ENCODE results near the gene CLCN2. TPM values are rescaled to one million over a fixed set of nuclear protein-coding genes. Genes with fewer than 3 reads are reported as not detected.

CLCN2 gene
- total RNA-seq, 1 experiment from 2014 or later, result 10.7 TPM

DNA sequence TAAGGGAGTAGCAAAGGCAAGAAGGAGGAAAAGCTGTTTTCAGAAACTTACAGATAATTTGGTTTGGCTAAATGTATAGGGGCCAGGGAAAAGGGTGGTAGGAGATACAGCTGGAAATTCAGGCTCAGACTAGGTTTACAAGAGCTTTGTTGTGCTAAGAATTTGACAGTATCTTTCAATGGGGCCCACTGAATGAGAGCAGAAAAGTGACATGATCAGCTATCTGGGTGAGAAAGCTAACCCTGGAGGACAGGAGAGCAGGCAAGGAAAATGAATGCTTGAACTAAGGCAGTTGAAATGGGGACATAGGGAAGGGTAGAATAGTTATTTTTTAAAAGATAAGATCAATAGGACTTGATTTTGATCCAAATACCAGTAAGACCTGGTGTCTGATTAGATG lies 49.8 kb downstream of the CLCN2 start:
- in situ Hi-C loops (cut with HindIII; ENCODE audit: low sequenced_read_pairs), result no loop called here
- DNase-seq (ENCODE audit: low spot score), result no peak

DNA sequence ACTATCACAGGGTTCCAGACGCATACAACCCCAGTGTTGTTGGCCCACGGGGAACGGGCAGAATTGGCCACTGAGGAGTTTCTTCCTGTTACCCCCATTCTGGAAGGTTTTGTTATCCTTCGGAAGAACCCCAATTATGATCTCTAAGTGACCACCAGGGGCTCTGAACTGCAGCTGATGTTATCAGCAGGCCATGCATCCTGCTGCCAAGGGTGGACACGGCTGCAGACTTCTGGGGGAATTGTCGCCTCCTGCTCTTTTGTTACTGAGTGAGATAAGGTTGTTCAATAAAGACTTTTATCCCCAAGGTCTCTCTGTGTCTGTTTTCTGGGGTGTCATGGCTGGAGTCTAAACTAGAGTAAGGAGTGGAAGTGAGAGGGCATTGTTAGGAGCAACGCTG lies 52.7 kb downstream of the CLCN2 start:
- in situ Hi-C loops (cut with HindIII; ENCODE audit: low sequenced_read_pairs), result no loop called here
- DNase-seq (ENCODE audit: low spot score), result no peak

DNA sequence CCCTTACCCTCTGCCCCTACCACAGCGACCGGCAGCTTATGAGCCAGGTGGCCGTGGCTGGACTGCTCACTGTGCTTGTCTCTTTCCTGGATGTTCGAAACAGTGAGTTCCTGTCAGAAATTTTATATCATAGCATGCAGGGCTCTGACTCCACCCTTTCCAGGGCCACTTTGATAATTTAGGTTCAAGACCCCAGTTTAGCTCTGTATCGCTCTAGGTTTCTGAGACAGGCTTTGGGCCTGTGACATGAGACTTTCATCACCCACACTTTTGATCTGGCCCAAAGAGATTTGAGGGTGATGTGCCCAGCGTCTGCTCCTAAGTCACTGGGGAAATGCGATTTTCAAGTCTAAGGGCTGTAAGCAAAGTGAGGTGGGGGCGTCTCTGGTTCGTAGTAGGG lies 53.5 kb downstream of the CLCN2 start:
- in situ Hi-C loops (cut with HindIII; ENCODE audit: low sequenced_read_pairs), result no loop called here
- DNase-seq (ENCODE audit: low spot score), result no peak

DNA sequence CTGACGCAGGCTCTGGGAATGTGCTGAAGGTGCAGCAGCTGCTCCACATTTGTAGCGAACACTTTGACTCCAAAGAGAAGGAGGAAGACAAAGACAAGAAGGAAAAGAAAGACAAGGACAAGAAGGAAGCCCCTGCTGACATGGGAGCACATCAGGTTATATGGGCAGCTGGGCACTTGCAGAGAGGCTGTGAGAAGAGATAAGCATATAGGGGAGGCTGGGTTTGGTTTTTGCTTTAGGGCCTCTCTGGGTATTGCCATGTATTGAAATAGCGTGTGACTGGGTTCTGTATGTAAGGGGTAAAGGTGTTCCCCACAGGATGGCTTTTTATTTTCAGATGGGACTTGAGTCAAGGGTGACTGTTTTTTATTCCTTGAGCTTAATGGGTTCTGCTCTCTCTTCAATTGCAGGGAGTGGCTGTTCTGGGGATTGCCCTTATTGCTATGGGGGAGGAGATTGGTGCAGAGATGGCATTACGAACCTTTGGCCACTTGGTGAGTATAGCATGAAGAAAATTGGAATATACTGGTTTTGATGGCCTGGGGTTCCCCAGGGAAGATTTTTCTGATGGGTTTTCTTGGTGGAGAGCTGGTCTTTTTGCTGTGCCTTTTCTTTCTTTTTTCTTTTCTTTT lies 54.9 kb downstream of the CLCN2 start:
- in situ Hi-C loops (cut with HindIII; ENCODE audit: low sequenced_read_pairs), result no loop called here

DNA sequence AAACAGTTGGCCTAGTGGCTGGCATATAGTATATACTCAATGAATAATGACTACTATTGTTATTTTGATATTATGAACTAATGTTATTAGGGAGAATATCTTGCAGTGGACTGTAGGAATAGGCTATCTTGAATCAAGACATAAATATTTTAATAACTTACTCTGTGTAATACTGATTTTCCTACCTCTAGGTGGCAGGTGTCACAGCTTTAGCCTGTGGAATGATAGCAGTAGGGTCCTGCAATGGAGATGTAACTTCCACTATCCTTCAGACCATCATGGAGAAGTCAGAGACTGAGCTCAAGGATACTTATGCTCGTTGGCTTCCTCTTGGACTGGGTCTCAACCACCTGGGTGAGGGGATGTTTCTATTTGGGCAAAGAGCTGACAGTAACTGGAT lies 55.8 kb downstream of the CLCN2 start:
- in situ Hi-C loops (cut with HindIII; ENCODE audit: low sequenced_read_pairs), result no loop called here
- peak; percentile 20 for DNase-seq (ENCODE audit: low spot score)

More for the DNA sequence above, 54.9 kb downstream of the CLCN2 start:
- DNase-seq (ENCODE audit: low spot score), result no peak

DNA sequence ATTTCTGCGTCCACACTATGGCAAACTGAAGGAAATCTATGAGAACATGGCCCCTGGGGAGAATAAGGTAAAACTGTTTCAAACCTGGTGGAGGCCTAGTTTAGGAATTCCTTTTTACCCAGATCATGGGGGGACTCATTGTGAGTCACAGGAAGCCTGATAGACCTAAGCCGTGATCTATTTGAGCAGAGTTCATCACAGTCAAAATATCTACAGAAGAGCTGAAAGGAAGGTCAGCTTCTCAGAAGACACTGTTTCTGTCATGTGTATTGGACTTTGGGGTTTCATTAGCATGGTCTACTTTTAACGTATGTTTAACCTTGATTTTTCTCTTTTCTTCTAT lies 61.1 kb downstream of the CLCN2 start:
- in situ Hi-C loops (cut with HindIII; ENCODE audit: low sequenced_read_pairs), result no loop called here
- DNase-seq (ENCODE audit: low spot score), result no peak

DNA sequence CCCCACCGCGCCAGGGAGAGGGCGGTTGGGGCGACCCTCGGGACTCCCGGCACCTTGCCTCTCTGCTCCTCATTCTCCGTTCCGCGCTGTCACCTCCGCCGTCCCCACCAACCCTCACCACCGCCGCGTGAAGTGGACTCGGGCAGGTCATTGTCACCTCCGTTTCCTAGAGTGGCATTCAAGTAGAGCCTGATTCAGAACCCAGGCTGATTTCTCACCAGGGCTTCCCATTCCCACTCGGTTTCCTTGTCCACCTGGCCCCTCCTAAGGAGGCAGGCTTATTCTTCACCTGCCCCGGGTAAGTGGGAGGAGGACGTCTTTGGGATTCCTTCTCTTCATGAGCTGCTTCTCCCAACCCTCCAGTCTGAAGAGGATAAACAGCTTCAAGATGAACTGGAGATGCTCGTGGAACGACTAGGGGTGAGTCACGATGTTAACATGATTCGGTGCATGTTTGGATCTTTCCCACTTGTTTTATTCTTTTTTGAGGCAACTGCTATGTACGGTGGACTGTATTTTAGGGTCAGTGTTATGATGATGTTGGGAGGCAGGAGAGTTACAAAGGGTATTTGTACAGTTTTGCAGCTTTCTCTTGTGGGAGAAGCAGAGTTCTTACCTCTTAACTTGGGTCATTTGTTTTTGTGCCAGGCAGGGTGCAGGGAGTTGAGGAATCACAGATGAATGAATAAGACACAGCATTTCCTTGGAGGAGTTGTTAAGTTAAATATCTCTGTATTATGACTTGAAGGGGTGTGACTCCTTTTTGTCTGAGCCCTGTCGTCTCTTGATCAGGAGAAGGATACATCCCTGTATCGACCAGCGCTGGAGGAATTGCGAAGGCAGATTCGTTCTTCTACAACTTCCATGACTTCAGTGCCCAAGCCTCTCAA lies 61.7 kb downstream of the CLCN2 start:
- no peak for DNase-seq (ENCODE audit: low spot score)
- in situ Hi-C loops (cut with HindIII; ENCODE audit: low sequenced_read_pairs), result no loop called here

DNA sequence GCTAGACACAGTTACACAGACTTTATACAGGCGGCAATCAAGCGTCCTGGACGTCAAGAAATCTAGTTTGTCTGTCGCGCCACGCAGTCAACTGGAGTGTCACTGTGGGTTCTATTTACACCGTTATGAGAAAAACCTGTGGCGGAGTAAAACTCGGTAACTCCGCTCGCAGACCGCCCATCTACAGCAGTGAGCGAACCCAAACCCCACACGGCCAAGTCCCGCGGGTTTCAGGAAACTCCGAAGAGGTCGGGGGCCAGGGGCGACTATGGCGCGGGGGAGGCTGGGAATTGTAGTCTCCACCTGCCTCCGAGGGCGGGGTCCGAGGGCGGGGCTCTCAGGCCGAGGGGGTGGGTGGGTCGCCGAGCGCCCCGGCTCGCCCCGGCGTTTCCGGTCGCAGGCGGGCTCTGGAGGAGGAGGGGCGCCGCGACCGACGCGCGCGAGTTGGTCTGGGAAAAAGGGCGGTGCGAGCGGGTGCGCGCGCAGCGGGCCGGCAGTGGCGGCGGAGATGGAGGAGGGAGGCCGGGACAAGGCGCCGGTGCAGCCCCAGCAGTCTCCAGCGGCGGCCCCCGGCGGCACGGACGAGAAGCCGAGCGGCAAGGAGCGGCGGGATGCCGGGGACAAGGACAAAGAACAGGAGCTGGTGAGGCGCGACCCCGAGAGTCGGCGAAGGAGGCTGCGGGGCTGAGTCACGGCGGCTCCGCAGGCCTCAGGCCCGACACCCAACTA lies 62.5 kb downstream of the CLCN2 start, which contains the start of gene PSMD2:
Gene PSMD2, plus strand, starts transcription at position 483 of the 729 bp plus-strand sequence. Its CDS starts 26 bp downstream, at position 509.
- peak; percentile 97 for DNase-seq (ENCODE audit: low spot score)
- in situ Hi-C loops (cut with HindIII; ENCODE audit: low sequenced_read_pairs), result no loop called here

DNA sequence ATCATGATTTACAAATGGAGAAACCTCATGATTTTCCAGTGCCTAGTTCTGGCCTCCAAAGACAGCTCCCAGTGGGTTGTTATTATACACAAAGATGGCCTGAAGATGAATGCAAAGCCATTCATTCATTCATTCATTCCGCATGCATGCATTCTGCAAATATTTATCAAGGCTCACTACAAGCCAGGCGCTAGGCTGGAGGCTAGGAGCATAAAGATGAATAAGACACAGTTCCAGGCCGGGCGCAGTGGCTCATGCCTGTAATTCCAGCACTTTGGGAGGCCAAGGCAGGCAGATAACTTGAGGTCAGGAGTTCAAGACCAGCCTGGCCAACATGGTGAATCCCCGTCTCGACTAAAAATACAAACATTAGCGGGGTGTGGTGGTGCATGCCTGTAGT lies 64.8 kb downstream of the CLCN2 start:
- no peak for DNase-seq (ENCODE audit: low spot score)
- in situ Hi-C loops (cut with HindIII; ENCODE audit: low sequenced_read_pairs), result no loop called here

Other genes with a start within 250 kb of the CLCN2 start
- 64.3 and 64.9 TPM in 2 replicates for gene EIF2B5, start 226.2 kb downstream of the CLCN2 start, total RNA-seq (2014; rRNA removed; shearing (Covaris generic))
- gene DVL3, start 206.2 kb downstream of the CLCN2 start, total RNA-seq (2014; rRNA removed; shearing (Covaris generic)), result 41.6 and 47.0 TPM in 2 replicates
- gene AP2M1, start 186.8 kb downstream of the CLCN2 start, total RNA-seq (2014; rRNA removed; shearing (Covaris generic)), result 330 and 352 TPM in 2 replicates
- 47.0 and 63.5 TPM in 2 replicates for gene ABCF3, start 175.4 kb downstream of the CLCN2 start, total RNA-seq (2014; rRNA removed; shearing (Covaris generic))
- 0.20 and 0.43 TPM in 2 replicates for gene VWA5B2, start 132.0 kb downstream of the CLCN2 start, total RNA-seq (2014; rRNA removed; shearing (Covaris generic))
- gene ALG3, start 112.6 kb downstream of the CLCN2 start, total RNA-seq (2014; rRNA removed; shearing (Covaris generic)), result 24.8 and 32.4 TPM in 2 replicates
- gene EEF1AKMT4, start 111.9 kb downstream of the CLCN2 start, total RNA-seq (2014; rRNA removed; shearing (Covaris generic)), result 18.8 and 23.3 TPM in 2 replicates
- gene CAMK2N2, start 100.1 kb downstream of the CLCN2 start, total RNA-seq (2014; rRNA removed; shearing (Covaris generic)), result 0.25 and 0.37 TPM in 2 replicates
- not detected in 2 replicates for gene ECE2, start 85.6 kb downstream of the CLCN2 start, total RNA-seq (2014; rRNA removed; shearing (Covaris generic))
- 629 and 907 TPM in 2 replicates for gene PSMD2, start 62.4 kb downstream of the CLCN2 start, total RNA-seq (2014; rRNA removed; shearing (Covaris generic))
- gene EIF4G1, start 47.0 kb downstream of the CLCN2 start, total RNA-seq (2014; rRNA removed; shearing (Covaris generic)), result 295 and 341 TPM in 2 replicates
- gene FAM131A, start 24.0 kb downstream of the CLCN2 start, total RNA-seq (2014; rRNA removed; shearing (Covaris generic)), result 20.7 and 31.2 TPM in 2 replicates
- 136 and 144 TPM in 2 replicates for gene POLR2H, start 105 bp upstream of the CLCN2 start, total RNA-seq (2014; rRNA removed; shearing (Covaris generic))
- gene THPO, start 16.6 kb upstream of the CLCN2 start, total RNA-seq (2014; rRNA removed; shearing (Covaris generic)), result 0.12 and 0.20 TPM in 2 replicates
- 1.4 and 1.8 TPM in 2 replicates for gene CHRD, start 18.4 kb upstream of the CLCN2 start, total RNA-seq (2014; rRNA removed; shearing (Covaris generic))
- gene EPHB3, start 200.2 kb upstream of the CLCN2 start, total RNA-seq (2014; rRNA removed; shearing (Covaris generic)), result 2.8 and 3.9 TPM in 2 replicates

All from G401 (cell line).